PC-3 (cell line): ENCODE measurements around the gene ARL4D. TPM values are rescaled to one million over a fixed set of nuclear protein-coding genes. Genes with fewer than 3 reads are reported as not detected.

Experiments
- ATAC-seq: fragments of 200-7000 bp; cut with Tn5 transposase; 2 replicates; pipeline ENCODE4 v1.9.1; 2020; ENCODE audit warnings: mild to moderate bottlenecking, moderate library complexity
- BruUV-seq: library from RNA; stranded (reverse); fragments of 400-500 nt; replicated peaks from 2 replicates; lab custom pipeline; 2021; lab: Mats Ljungman, UMichigan
- CTCF ChIA-PET: fragments of 300-600 bp; sonication (Branson Sonifier 250); formaldehyde crosslinking; loops from one replicate; lab custom pipeline; 2022; ENCODE audit warnings: antibody characterized with exemption; lab: Charles Lee
- POLR2A ChIA-PET: fragments of 300-600 bp; sonication (Branson Sonifier 250); formaldehyde crosslinking; loops from one replicate; lab custom pipeline; 2022; ENCODE audit warnings: antibody characterized with exemption; ENCODE audit not compliant: unreplicated experiment; lab: Charles Lee
- DNase-seq: peaks from one replicate; pipeline ENCODE4 v3.0.0-alpha.2; 2015
- H2AFZ ChIP-seq: fragments of 300-600 bp; sonication (generic); 2 replicates; pipeline ENCODE4 v1.6.0; 2016; ENCODE audit warnings: antibody characterized with exemption, low read length
- H3F3A ChIP-seq: fragments of 300-600 bp; sonication (generic); one replicate; pipeline ENCODE4 v1.6.0; 2017; ENCODE audit warnings: antibody characterized with exemption, low read length, control low read depth, mild to moderate bottlenecking; ENCODE audit not compliant: unreplicated experiment
- H3K27ac ChIP-seq: fragments of 300-600 bp; sonication (generic); 2 replicates; pipeline ENCODE4 v1.5.1; 2016; ENCODE audit warnings: mild to moderate bottlenecking, low read length
- H3K27me3 ChIP-seq: fragments of 300-600 bp; sonication (generic); 2 replicates; pipeline ENCODE4 v1.6.1; 2016; ENCODE audit warnings: low read length, mixed read lengths
- H3K36me3 ChIP-seq: fragments of 300-600 bp; sonication (generic); 2 replicates; pipeline ENCODE4 v1.6.1; 2016; ENCODE audit warnings: low read depth, mixed run types, low read length, mixed read lengths
- H3K4me1 ChIP-seq: fragments of 300-600 bp; sonication (generic); 2 replicates; pipeline ENCODE4 v1.5.1; 2016; ENCODE audit warnings: low read length; ENCODE audit not compliant: insufficient read depth
- H3K4me2 ChIP-seq: fragments of 300-600 bp; sonication (generic); 2 replicates; pipeline ENCODE4 v1.6.0; 2016; ENCODE audit warnings: low read length
- H3K4me3 ChIP-seq: fragments of 300-600 bp; sonication (generic); 2 replicates; pipeline ENCODE4 v1.5.1; 2016; ENCODE audit warnings: mild to moderate bottlenecking, low read length, mixed read lengths
- H3K79me2 ChIP-seq: fragments of 300-600 bp; sonication (generic); 2 replicates; pipeline ENCODE4 v1.6.1; 2017; ENCODE audit warnings: low read length, mixed read lengths
- H3K9ac ChIP-seq: fragments of 300-600 bp; sonication (generic); 2 replicates; pipeline ENCODE4 v1.6.0; 2016; ENCODE audit warnings: mild to moderate bottlenecking, low read length
- H3K9me2 ChIP-seq: fragments of 300-600 bp; sonication (generic); replicated peaks from 2 replicates; pipeline ENCODE4 v1.6.1; 2016; ENCODE audit warnings: mixed run types, low read length, mixed read lengths
- H3K9me3 ChIP-seq: fragments of 300-600 bp; sonication (generic); 2 replicates; pipeline ENCODE4 v1.6.1; 2016; ENCODE audit warnings: low read length, mixed read lengths
- H4K20me1 ChIP-seq: fragments of 300-600 bp; sonication (generic); 2 replicates; pipeline ENCODE4 v1.6.1; 2016; ENCODE audit warnings: low read length, mixed read lengths
- CTCF ChIP-seq: fragments of 300-600 bp; sonication (generic); conservative IDR thresholded peaks from 2 replicates; pipeline ENCODE4 v1.5.1; 2017; ENCODE audit warnings: antibody characterized with exemption, low read depth, mild to moderate bottlenecking, low read length
- EZH2 ChIP-seq: fragments of 300-600 bp; sonication (generic); IDR thresholded peaks from one replicate; pipeline ENCODE4 v1.6.1; 2017; ENCODE audit warnings: antibody characterized with exemption, mild to moderate bottlenecking, low read length; ENCODE audit not compliant: unreplicated experiment
- EZH2phosphoT487 ChIP-seq: fragments of 300-600 bp; sonication (generic); IDR thresholded peaks from 2 replicates; pipeline ENCODE4 v1.6.1; 2018; ENCODE audit warnings: mild to moderate bottlenecking, antibody characterized with exemption, low read length, borderline replicate concordance
- intact Hi-C: fragments of 100-400 bp; cut with micrococcal nuclease; formaldehyde crosslinking; loops from 2 replicates; pipeline ENCODE4 v1.9.0; 2023
- total RNA-seq: library from RNA; depleted of rRNA; stranded (reverse); fragments of >200 nt; gene quantifications from 2 replicates; pipeline ENCODE4 v1.2.3, GENCODE V29; 2014

ARL4D gene
- total RNA-seq, 1 experiment from 2014 or later = 14.3 TPM

DNA sequence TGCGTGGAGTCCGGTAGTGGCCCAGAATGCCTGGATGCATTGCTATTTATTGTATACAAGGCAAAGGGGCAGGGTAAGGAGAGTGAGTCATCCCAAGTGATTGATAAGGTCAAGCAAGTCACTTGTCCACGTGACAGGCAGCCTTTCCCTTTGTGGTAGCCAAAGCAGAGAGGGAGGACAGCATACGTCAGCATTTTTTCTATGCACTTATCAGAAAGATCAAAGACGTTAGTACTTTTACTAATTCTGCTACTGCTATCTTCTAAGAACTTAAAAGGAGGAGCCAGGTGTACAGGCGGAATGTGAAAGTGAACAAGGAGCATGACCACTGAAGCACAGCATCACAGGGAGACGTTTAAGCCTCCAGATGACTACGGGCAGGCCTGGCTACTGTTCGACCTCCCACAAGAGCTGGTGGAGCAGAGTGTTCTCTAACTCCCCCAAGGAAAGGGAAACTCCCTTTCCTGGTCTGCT is 47.9 kb upstream of the ARL4D start:
- Histone ChIP-seq H3K27me3 (no peaks in the 10 kb centered on the region), H4K20me1 (no peaks in the 10 kb centered on the region), H3K9me3 (0 out of 2 replicates have a peak, but pooled peaks cover 4% of the 10 kb centered on the region), H2AFZ (no peak overlapping the region), H3K79me2 (0 out of 2 replicates have a peak, but pooled peaks cover 4% of the 10 kb centered on the region), H3F3A (no peaks in the 10 kb centered on the region), H3K4me3 (no peak overlapping the region), H3K4me1 (peaks cover 21% of the 10 kb centered on the region; the same call in 1 of the 2 replicates), H3K36me3 (peaks cover 16% of the 10 kb centered on the region; the same call in 1 of the 2 replicates), H3K9me2 (no peaks in the 10 kb centered on the region), H3K27ac (peak overlapping the region; percentile 70), H3K4me2 (no peak overlapping the region), H3K9ac (no peak overlapping the region)
- ATAC-seq (no peak), DNase-seq (no peak)
- no TSS peak for BruUV-seq
- intact Hi-C loops = no loop called here
- TF ChIP-seq CTCF (no peak), EZH2 (no peak), EZH2phosphoT487 (no peak)
- CTCF ChIA-PET = no interaction called here
- POLR2A ChIA-PET = no interaction called here

DNA sequence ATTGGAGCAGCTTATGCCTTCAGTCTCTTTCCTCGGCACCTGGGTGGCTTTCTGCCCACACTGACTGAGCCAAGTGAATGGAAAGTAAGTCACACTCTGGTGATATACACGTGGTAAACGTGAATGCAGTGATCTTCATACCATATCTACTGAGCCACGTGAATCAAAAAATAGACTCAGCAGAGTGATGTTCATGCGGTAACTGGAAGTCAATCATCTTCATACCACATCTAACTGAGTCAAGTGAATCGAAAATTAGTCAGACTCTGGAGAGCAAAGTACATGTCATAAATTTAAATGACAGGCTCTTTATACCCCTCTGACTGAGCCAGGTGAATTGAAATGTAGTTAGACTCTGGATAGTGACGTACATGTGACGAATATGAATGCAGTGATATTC is 47.1 kb upstream of the ARL4D start:
- no peak overlapping the region for H3K4me2 ChIP-seq
- BruUV-seq = no TSS peak
- ChIA-PET CTCF (no interaction called here), POLR2A (no interaction called here)
- peaks cover 3% of the 10 kb centered on the region for H3F3A ChIP-seq
- DNase-seq (peak; percentile 82), ATAC-seq (peak; percentile 79)
- H3K79me2 ChIP-seq = 0 out of 2 replicates have a peak, but pooled peaks cover 4% of the 10 kb centered on the region
- peaks cover 16% of the 10 kb centered on the region; the same call in 1 of the 2 replicates for H3K36me3 ChIP-seq
- H3K9me3 ChIP-seq = 0 out of 2 replicates have a peak, but pooled peaks cover 4% of the 10 kb centered on the region
- no peaks in the 10 kb centered on the region for H3K9me2 ChIP-seq
- intact Hi-C loops = no loop called here
- H3K27me3 ChIP-seq = no peaks in the 10 kb centered on the region
- H3K9ac ChIP-seq = no peak overlapping the region
- H3K4me1 ChIP-seq = peaks cover 29% of the 10 kb centered on the region
- TF ChIP-seq CTCF (no peak), EZH2 (no peak), EZH2phosphoT487 (no peak)
- peak overlapping the region; percentile 74 for H3K27ac ChIP-seq
- no peak overlapping the region for H2AFZ ChIP-seq
- no peaks in the 10 kb centered on the region for H4K20me1 ChIP-seq
- no peak overlapping the region for H3K4me3 ChIP-seq

DNA sequence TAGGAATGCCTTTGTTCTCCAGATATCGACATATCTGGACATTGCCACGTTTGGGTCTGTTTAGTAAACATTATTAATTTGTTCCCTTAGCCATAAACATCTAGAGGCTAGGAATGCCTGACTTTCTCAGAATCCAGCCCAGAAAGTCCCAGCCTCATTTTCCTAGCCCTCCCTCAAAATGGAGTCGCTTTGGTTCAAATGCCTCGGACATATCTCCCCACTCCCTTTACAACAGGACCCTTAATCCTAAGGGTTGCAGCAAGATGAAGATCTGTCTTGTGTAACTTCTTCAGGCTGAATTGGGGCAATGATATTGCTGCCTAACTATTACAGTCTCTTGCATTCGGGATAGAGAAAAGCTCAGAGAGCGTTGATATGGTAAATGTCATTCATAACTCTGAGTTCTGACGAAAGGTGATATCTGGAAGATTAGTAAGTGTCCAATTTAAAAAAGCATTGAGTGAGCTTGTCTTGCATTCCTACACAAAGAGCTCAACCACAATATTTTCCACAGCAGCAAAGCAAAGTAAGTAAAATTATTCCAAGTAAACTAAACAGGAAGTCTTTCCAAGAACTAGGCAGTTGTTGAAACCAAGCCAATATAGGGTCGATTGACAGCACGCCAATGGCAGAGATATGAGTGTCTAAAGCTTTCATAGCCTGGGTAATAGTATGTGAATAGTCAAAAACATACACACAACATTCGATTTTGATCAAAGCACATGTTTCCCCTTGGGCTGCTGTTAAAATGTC is 46.0 kb upstream of the ARL4D start:
- Histone ChIP-seq H2AFZ (no peak overlapping the region), H3K36me3 (peaks cover 16% of the 10 kb centered on the region; the same call in 1 of the 2 replicates), H3K9me2 (no peaks in the 10 kb centered on the region), H3K4me1 (peaks cover 39% of the 10 kb centered on the region), H4K20me1 (no peaks in the 10 kb centered on the region), H3F3A (peaks cover 5% of the 10 kb centered on the region), H3K27me3 (no peaks in the 10 kb centered on the region), H3K4me3 (no peak overlapping the region), H3K27ac (peak overlapping the region; percentile 74), H3K4me2 (no peak overlapping the region), H3K9me3 (0 out of 2 replicates have a peak, but pooled peaks cover 4% of the 10 kb centered on the region), H3K9ac (0 out of 2 replicates have a peak overlapping the region, but pooled peaks have one; percentile 2), H3K79me2 (0 out of 2 replicates have a peak, but pooled peaks cover 4% of the 10 kb centered on the region)
- POLR2A ChIA-PET = interaction anchor here (0.7 kb wide), 1 partner anchor 1807 kb away, joined by 3 read pairs; no protein-coding TSS in a partner anchor
- ATAC-seq (no peak), DNase-seq (no peak)
- CTCF ChIA-PET = no interaction called here
- intact Hi-C loops = no loop called here
- no TSS peak for BruUV-seq
- TF ChIP-seq EZH2phosphoT487 (no peak), EZH2 (no peak), CTCF (no peak)
